H1 (cell line): ENCODE data around the gene PBXIP1. TPM values are rescaled to one million over a fixed set of nuclear protein-coding genes. Genes with fewer than 3 reads are reported as not detected.

ENCODE experiments used
- CTCF ChIA-PET: fragments of 300-600 bp; sonication (Branson Sonifier 250); formaldehyde crosslinking; loops from one replicate; lab custom pipeline; 2021; ENCODE audit not compliant: partially characterized antibody; lab: Charles Lee
- POLR2A ChIA-PET: fragments of 300-600 bp; sonication (Branson Sonifier 250); formaldehyde crosslinking; loops from one replicate; lab custom pipeline; 2021; ENCODE audit warnings: inconsistent platforms; ENCODE audit not compliant: partially characterized antibody; lab: Charles Lee
- DNase-seq, 2 experiments: peaks; one replicate each; pipeline versions ENCODE4 v3.0.0 to v3.0.0-alpha.2; 2010 to 2022; ENCODE audit warnings: low spot score in 2 of 2, low read depth in 1 of 2, mixed read lengths in 1 of 2
- FAIRE-seq: peaks from 2 replicates; lab custom pipeline; 2011; peaks lifted over from hg19 to GRCh38; lab: Jason Lieb, UNC
- H2AFZ ChIP-seq: 2 replicates; pipeline ENCODE4 v1.8.1; 2012; ENCODE audit warnings: low read length, inconsistent platforms
- H2AK5ac ChIP-seq: 2 replicates; pipeline ENCODE4 v1.6.1; 2013; ENCODE audit warnings: low read depth, low read length
- H2BK120ac ChIP-seq: replicated peaks from 2 replicates; pipeline ENCODE3; 2013; ENCODE audit warnings: low read depth, low read length, inconsistent platforms
- H2BK12ac ChIP-seq: 2 replicates; pipeline ENCODE4 v1.6.1; 2013; ENCODE audit warnings: low read depth, low read length
- H2BK15ac ChIP-seq: 2 replicates; pipeline ENCODE4 v1.6.1; 2013; ENCODE audit warnings: low read length
- H2BK20ac ChIP-seq: 2 replicates; pipeline ENCODE4 v1.6.1; 2013; ENCODE audit warnings: low read length
- H2BK5ac ChIP-seq: 2 replicates; pipeline ENCODE4 v1.6.1; 2013; ENCODE audit warnings: low read depth, low read length
- H3K14ac ChIP-seq: 2 replicates; pipeline ENCODE4 v1.6.1; 2013; ENCODE audit warnings: inconsistent platforms; ENCODE audit not compliant: insufficient read length
- H3K18ac ChIP-seq: 2 replicates; pipeline ENCODE4 v1.6.1; 2013; ENCODE audit warnings: low read length; ENCODE audit errors: extremely low read depth
- H3K23ac ChIP-seq: 2 replicates; pipeline ENCODE4 v1.6.1; 2013; ENCODE audit warnings: inconsistent platforms; ENCODE audit not compliant: insufficient read length
- H3K23me2 ChIP-seq: 2 replicates; pipeline ENCODE4 v1.6.1; 2013; ENCODE audit warnings: low read depth, low read length
- H3K27ac ChIP-seq: 2 replicates; pipeline ENCODE4 v1.6.1; 2011; ENCODE audit warnings: low read depth, low read length, inconsistent platforms
- H3K27me3 ChIP-seq, 4 experiments: replicated peaks in 1 of 4; 1 replicate in 1 of 4; 2 replicates in 3 of 4; pipeline versions ENCODE4 v1.6.1 to v1.8.1; 2011 to 2013; ENCODE audit warnings: low read length in 3 of 4, mild to moderate bottlenecking in 3 of 4, inconsistent platforms in 2 of 4, mixed read lengths in 2 of 4, moderate library complexity in 1 of 4; ENCODE audit not compliant: control insufficient read depth in 3 of 4, insufficient read depth in 3 of 4; ENCODE audit errors: extremely low read depth in 1 of 4
- H3K36me3 ChIP-seq, 4 experiments: 2 replicates each; pipeline versions ENCODE4 v1.6.1 to v1.8.1; 2011 to 2013; ENCODE audit warnings: mild to moderate bottlenecking in 4 of 4, low read length in 3 of 4, moderate library complexity in 2 of 4, control low read depth in 1 of 4, inconsistent platforms in 1 of 4; ENCODE audit not compliant: insufficient read depth in 4 of 4, control insufficient read depth in 2 of 4
- H3K4ac ChIP-seq: replicated peaks from 2 replicates; pipeline ENCODE3; 2013; ENCODE audit warnings: low read length, low read depth, mixed read lengths, inconsistent platforms; ENCODE audit not compliant: insufficient read length
- H3K4me1 ChIP-seq, 4 experiments: replicated peaks in 1 of 4; 1 replicate in 1 of 4; 2 replicates in 3 of 4; pipeline versions ENCODE4 v1.6.1 to v1.8.1; 2011 to 2013; ENCODE audit warnings: low read length in 3 of 4, inconsistent platforms in 2 of 4, mixed read lengths in 1 of 4; ENCODE audit not compliant: insufficient read depth in 4 of 4, control insufficient read depth in 3 of 4
- H3K4me2 ChIP-seq, 2 experiments: 2 replicates each; pipeline versions ENCODE4 v1.6.1 to v1.8.1; 2011 to 2013; ENCODE audit warnings: low read depth in 2 of 2, low read length in 2 of 2, control low read depth in 1 of 2, inconsistent platforms in 1 of 2, mild to moderate bottlenecking in 1 of 2; ENCODE audit not compliant: insufficient read depth in 1 of 2
- H3K4me3 ChIP-seq, 4 experiments: fragments of 200-600, 300-600 bp in 1 of 4; sonication (generic), shearing (Covaris generic), sonication (Bioruptor Twin) in 1 of 4; 2 replicates each; pipeline versions ENCODE4 v1.5.1 to v1.8.1; 2011 to 2016; ENCODE audit warnings: low read length in 4 of 4, low read depth in 3 of 4, control low read depth in 2 of 4, inconsistent platforms in 2 of 4, mild to moderate bottlenecking in 2 of 4, mixed read lengths in 1 of 4, moderate library complexity in 1 of 4; ENCODE audit not compliant: insufficient read depth in 2 of 4; ENCODE audit errors: extremely low read depth in 1 of 4
- H3K56ac ChIP-seq: replicated peaks from 2 replicates; pipeline ENCODE3; 2013; ENCODE audit warnings: low read depth, mild to moderate bottlenecking, mixed read lengths, low read length, inconsistent platforms; ENCODE audit not compliant: insufficient read length
- H3K79me1 ChIP-seq: 2 replicates; pipeline ENCODE4 v1.6.1; 2013; ENCODE audit warnings: low read depth, low read length, control low read depth
- H3K79me2 ChIP-seq, 2 experiments: 2 replicates each; pipeline versions ENCODE4 v1.6.1 to v1.8.1; 2012 to 2013; ENCODE audit warnings: low read length in 2 of 2, mild to moderate bottlenecking in 2 of 2, inconsistent platforms in 1 of 2; ENCODE audit not compliant: insufficient read depth in 2 of 2, control insufficient read depth in 1 of 2
- H3K9ac ChIP-seq, 4 experiments: replicated peaks in 1 of 4; 1 replicate in 1 of 4; 2 replicates in 3 of 4; pipeline versions ENCODE4 v1.6.1 to v1.8.1; 2011 to 2013; ENCODE audit warnings: low read depth in 3 of 4, low read length in 3 of 4, control low read depth in 2 of 4, mild to moderate bottlenecking in 2 of 4, moderate library complexity in 2 of 4, inconsistent platforms in 1 of 4; ENCODE audit errors: extremely low read depth in 1 of 4
- H3K9me3 ChIP-seq, 2 experiments: 2 replicates each; pipeline versions ENCODE4 v1.6.1 to v1.8.1; 2012 to 2013; ENCODE audit warnings: mild to moderate bottlenecking in 2 of 2, moderate library complexity in 2 of 2, control low read depth in 1 of 2, inconsistent platforms in 1 of 2, low read depth in 1 of 2, low read length in 1 of 2, mixed read lengths in 1 of 2; ENCODE audit not compliant: insufficient read depth in 2 of 2
- H4K20me1 ChIP-seq, 2 experiments: replicated peaks in 1 of 2; 2 replicates each; pipeline versions ENCODE3 to v1.8.1; 2011 to 2013; ENCODE audit warnings: inconsistent platforms in 2 of 2, low read length in 2 of 2, mild to moderate bottlenecking in 1 of 2; ENCODE audit not compliant: insufficient read depth in 2 of 2, control insufficient read depth in 1 of 2
- H4K5ac ChIP-seq: 2 replicates; pipeline ENCODE4 v1.6.1; 2013; ENCODE audit warnings: low read length, low read depth, mixed read lengths, inconsistent platforms; ENCODE audit not compliant: insufficient read length
- H4K8ac ChIP-seq: 2 replicates; pipeline ENCODE4 v1.8.0; 2013; ENCODE audit warnings: mild to moderate bottlenecking, moderate library complexity, low read length, inconsistent platforms; ENCODE audit not compliant: insufficient read depth; ENCODE audit errors: extremely low read depth
- H4K91ac ChIP-seq: replicated peaks from 2 replicates; pipeline ENCODE3; 2013; ENCODE audit warnings: low read length, mixed read lengths, inconsistent platforms; ENCODE audit not compliant: insufficient read length
- POLR2A ChIP-seq, 2 experiments: IDR thresholded peaks; 1 replicate in 1 of 2; 2 replicates in 1 of 2; pipeline ENCODE4 v1.6.1; 2011; ENCODE audit warnings: low read depth in 2 of 2, low read length in 2 of 2, mild to moderate bottlenecking in 2 of 2; ENCODE audit errors: control extremely low read depth in 1 of 2
- POU5F1 ChIP-seq: IDR thresholded peaks from 2 replicates; pipeline ENCODE4 v1.6.1; 2011; ENCODE audit warnings: low read depth, mild to moderate bottlenecking, low read length, moderate library complexity
- RFX5 ChIP-seq: IDR thresholded peaks from 2 replicates; pipeline ENCODE4 v1.6.1; 2011; ENCODE audit warnings: low read depth, low read length, improper control_type of control experiment, borderline replicate concordance
- SP1 ChIP-seq: IDR thresholded peaks from 2 replicates; pipeline ENCODE4 v1.6.1; 2011; ENCODE audit warnings: low read depth, low read length
- SP4 ChIP-seq: IDR thresholded peaks from 2 replicates; pipeline ENCODE4 v1.6.1; 2012; ENCODE audit warnings: low read length, inconsistent platforms
- SRF ChIP-seq: IDR thresholded peaks from 2 replicates; pipeline ENCODE4 v1.6.1; 2011; ENCODE audit warnings: mild to moderate bottlenecking, low read depth, low read length, moderate library complexity
- SUZ12 ChIP-seq: fragments of 200-600 bp; sonication (generic); IDR thresholded peaks from 2 replicates; pipeline ENCODE4 v1.6.1; 2012; ENCODE audit warnings: mild to moderate bottlenecking, inconsistent platforms, low read length, moderate library complexity, mixed read lengths
- TAF1 ChIP-seq: IDR thresholded peaks from 2 replicates; pipeline ENCODE4 v1.6.1; 2011; ENCODE audit warnings: mild to moderate bottlenecking, low read depth, low read length
- WGBS, 2 experiments: shearing (Covaris generic) in 1 of 2; methylation state at CpG; one replicate each; pipeline versions ENCODE4 v1.1.6 to v1.1.7; 2013 to 2015; ENCODE audit warnings: low lambda C conversion rate in 2 of 2, mixed read lengths in 2 of 2, inconsistent platforms in 1 of 2, low coverage in 1 of 2, missing lambda C conversion rate in 1 of 2; ENCODE audit not compliant: insufficient replicate concordance in 2 of 2, insufficient coverage in 1 of 2, insufficient read length in 1 of 2; ENCODE audit errors: extremely low coverage in 1 of 2, missing lambda C conversion rate in 1 of 2; 5-methylcytosine and 5-hydroxymethylcytosine counted together
- polyA plus RNA-seq, 7 experiments: library from polyadenylated mRNA; depleted of rRNA in 3 of 7; stranded (reverse) in 5 of 7; unstranded in 2 of 7; fragments of >200 nt in 5 of 7; fragments of 200-250 nt in 2 of 7; gene quantifications; 1 replicate in 5 of 7; 2 replicates in 1 of 7; 4 replicates in 1 of 7; pipeline versions ENCODE4 v1.2.1 to v1.2.3, GENCODE V29; 2011 to 2013; ENCODE audit warnings: missing spikeins in 2 of 7, mixed read lengths in 2 of 7
- total RNA-seq: library from RNA; stranded (reverse); fragmentation: NEBNext Ultra II Directional; extraction: Animal tissue kit (Norgen Biotek cat#: 25700); gene quantifications from 2 replicates; pipeline ENCODE4 v1.2.1, GENCODE V29; 2021

Gene PBXIP1
- total and polyA plus RNA-seq, 2 of the 8 experiments (the other 6 are each of a cell fraction or from before 2014, with no cell fraction given): 12.0 to 19.8 TPM

- no peak overlapping the region for H4K8ac ChIP-seq
- peaks cover 6 to 58% of the 10 kb centered on the region in 2 experiments for H3K79me2 ChIP-seq
- H2AK5ac ChIP-seq: peak overlapping the region; percentile 44; the same call in 1 of the 2 replicates
- DNase-seq: no peak
- H4K5ac ChIP-seq: no peak overlapping the region
- CTCF ChIA-PET: interaction anchor here (0.6 to 20.6 kb wide), 13 partner anchors 9 to 102 kb away, joined by 3 to 334 read pairs (median 5); partner anchors contain the start of genes LENEP, PBXIP1 and SHC1
- 0 out of 2 replicates have a peak, but pooled peaks have one; percentile 17 for TF ChIP-seq POU5F1
- no peak for TF ChIP-seq RFX5
- TF ChIP-seq SRF: no peak
- TF ChIP-seq SP1: no peak
- no peak for TF ChIP-seq SUZ12
- TF ChIP-seq TAF1: no peak
- no peak for TF ChIP-seq SP4
- TF ChIP-seq POLR2A (IDR thresholded peaks at IDR 0.05; ENCODE audit: control extremely low read depth in 1 of 2, low read depth in 2 of 2, low read length in 2 of 2): no peak
- no peak for FAIRE-seq
- POLR2A ChIA-PET: interaction anchor here (0.7 to 42.8 kb wide), 11 partner anchors 10 to 437 kb away, joined by 3 to 702 read pairs (median 9); partner anchors contain the start of genes CKS1B, LENEP, PBXIP1 and PMVK
- peak overlapping the region; percentile 88 for H3K27ac ChIP-seq
- peak overlapping the region; percentile 84 for H2BK5ac ChIP-seq
- peaks cover 4 to 5% of the 10 kb centered on the region in 2 experiments for H4K20me1 ChIP-seq
- peak overlapping the region; percentile 44 to 96 (median 52) for H3K4me3 ChIP-seq
- H3K4me2 ChIP-seq: peak overlapping the region; percentile 74 to 93
- no peaks in the 10 kb centered on the region for H3K9me3 ChIP-seq
- peak overlapping the region; percentile 51 for H2BK12ac ChIP-seq
- peaks cover 10 to 33% (median 23%) of the 10 kb centered on the region in 4 experiments for H3K36me3 ChIP-seq
- H3K4me1 ChIP-seq: peaks cover 0 to 8% (median 2%) of the 10 kb centered on the region in 4 experiments; a peak in 3 of 7 replicates
- no peak overlapping the region for H2AFZ ChIP-seq
- 0 out of 2 replicates have a peak, but pooled peaks cover 3% of the 10 kb centered on the region for H3K79me1 ChIP-seq
- 41% methylated on average over 4 of the region's 6 CpGs; no CpG with 5 or more reads in 1 of the 2 experiments for WGBS, 2 experiments
- H3K18ac ChIP-seq: peak overlapping the region; percentile 19; the same call in 1 of the 2 replicates
- peak overlapping the region; percentile 64 to 88 (median 82) for H3K9ac ChIP-seq
- peaks cover 5% of the 10 kb centered on the region for H3K23me2 ChIP-seq
- H2BK15ac ChIP-seq: no peak overlapping the region; the same call in 1 of the 2 replicates
- H3K56ac ChIP-seq: no peak overlapping the region
- H4K91ac ChIP-seq: peak overlapping the region; percentile 56
- no peak overlapping the region for H2BK20ac ChIP-seq
- H3K27me3 ChIP-seq: no peaks in the 10 kb centered on the region
- H3K23ac ChIP-seq: no peak overlapping the region
- peak overlapping the region; percentile 86 for H3K4ac ChIP-seq
- no peak overlapping the region for H3K14ac ChIP-seq
- peak overlapping the region; percentile 4 for H2BK120ac ChIP-seq
These were observed 26.4 kb upstream of the PBXIP1 start for GRCh38 chr1:154982341-154982740.
